ENCODE data around the gene TRIM74. TPM values are rescaled to one million over a fixed set of nuclear protein-coding genes. Genes with fewer than 3 reads are reported as not detected.
"Not testable (repeated sequence)": the region's sequence is repeated elsewhere in the genome, so short reads cannot be mapped to it uniquely, and the experiment has no call there.

The TRIM74 gene
- total RNA-seq, 1 experiment from 2014 or later = 0.26 TPM

DNA sequence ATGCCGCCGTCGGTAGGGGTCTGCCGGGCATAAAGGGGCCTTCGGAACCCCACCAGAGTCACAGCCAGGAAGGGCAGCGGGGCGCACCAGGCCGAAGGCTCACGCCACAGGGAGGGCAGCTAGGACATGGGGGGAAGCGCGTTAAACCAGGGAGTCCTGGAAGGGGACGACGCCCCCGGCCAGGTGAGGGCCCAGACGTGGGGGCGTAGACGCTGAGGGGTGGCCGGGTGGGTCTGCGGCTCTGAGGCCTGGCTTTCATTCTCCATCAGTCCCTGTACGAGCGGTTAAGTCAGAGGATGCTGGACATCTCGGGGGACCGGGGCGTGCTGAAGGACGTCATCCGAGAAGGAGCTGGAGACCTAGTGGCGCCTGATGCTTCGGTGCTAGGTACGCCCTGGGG is 422 bp upstream of the TRIM74 start:
- H3K4me2 ChIP-seq (ENCODE audit: insufficient read depth, insufficient read length, low read length); H4K5ac ChIP-seq (ENCODE audit: insufficient read length, low read depth, low read length); H3K56ac ChIP-seq (ENCODE audit: insufficient read length, low read depth, low read length); H2BK20ac ChIP-seq (ENCODE audit: low read depth, low read length, poor library complexity, severe bottlenecking); H3K4me3 Mint-ChIP-seq; H4K91ac ChIP-seq (ENCODE audit: insufficient read length, low read depth, low read length); H4K20me1 ChIP-seq (ENCODE audit: control insufficient read depth, insufficient read depth, insufficient read length); H2BK120ac ChIP-seq (ENCODE audit: low read depth, low read length, poor library complexity, severe bottlenecking); H3K4ac ChIP-seq (ENCODE audit: low read depth, low read length); H3K18ac ChIP-seq (ENCODE audit: insufficient read length, low read depth, low read length); H3K9me3 ChIP-seq (ENCODE audit: control insufficient read depth, low read depth, low read length); H3K14ac ChIP-seq (ENCODE audit: insufficient read depth, low read length); H3K23ac ChIP-seq (ENCODE audit: insufficient read length, low read depth, low read length); H3K9me3 Mint-ChIP-seq; H3K9ac ChIP-seq (ENCODE audit: extremely low read depth, insufficient read length, low read length); H2AK5ac ChIP-seq (ENCODE audit: insufficient read length, low read length); H4K8ac ChIP-seq (replicated peaks; ENCODE audit: insufficient read length, low read depth, low read length); DNase-seq; H2BK12ac ChIP-seq (ENCODE audit: insufficient read length, low read depth, low read length); H3K27me3 ChIP-seq (ENCODE audit: insufficient read depth, low read length); H2BK5ac ChIP-seq (ENCODE audit: insufficient read length, low read length); H3K23me2 ChIP-seq (ENCODE audit: insufficient read length, low read depth, low read length, poor library complexity, severe bottlenecking); H3K79me1 ChIP-seq (ENCODE audit: insufficient read depth, low read depth, low read length, poor library complexity, severe bottlenecking); H3K4me1 ChIP-seq (ENCODE audit: insufficient read depth, low read length); H2BK15ac ChIP-seq (ENCODE audit: low read depth, low read length); H3K4me1 Mint-ChIP-seq; H3K79me2 ChIP-seq (ENCODE audit: insufficient read depth, low read length); H3K27me3 Mint-ChIP-seq (ENCODE audit: low read depth); H3K27ac ChIP-seq (ENCODE audit: insufficient read length, low read depth, low read length); H3T11ph ChIP-seq (ENCODE audit: low read length); H3K27ac Mint-ChIP-seq; H2AFZ ChIP-seq (ENCODE audit: low read length); H3K36me3 Mint-ChIP-seq (ENCODE audit: insufficient read depth in 1 of 3, low read depth in 3 of 3): not testable (repeated sequence)
- WGBS (ENCODE audit: extremely low coverage, insufficient read length, low lambda C conversion rate) = no CpG with 5 or more reads among the region's 29 CpGs

DNA sequence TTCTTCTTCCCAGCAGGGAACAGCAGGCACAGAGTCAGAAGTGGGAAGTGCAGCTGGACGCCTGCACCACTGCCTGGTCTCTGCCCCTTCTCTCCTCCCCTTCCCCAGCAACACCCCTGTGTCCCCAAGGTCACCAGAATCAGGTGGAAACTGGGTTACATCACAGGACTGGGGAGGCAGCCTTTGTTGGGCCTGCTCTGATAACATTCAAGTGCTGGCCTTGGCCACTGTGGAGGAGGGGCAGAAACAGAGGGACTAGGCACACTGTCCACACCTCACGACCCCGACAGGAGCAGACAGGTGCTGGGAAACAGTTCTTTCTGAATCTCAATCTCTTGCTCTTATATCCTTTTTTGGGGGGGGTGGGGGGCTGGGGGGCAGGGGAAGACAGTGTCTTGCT is 2.4 kb downstream of the TRIM74 start:
- no CpG with 5 or more reads among the region's 3 CpGs for WGBS (ENCODE audit: extremely low coverage, insufficient read length, low lambda C conversion rate)

More for the DNA sequence above, 2.4 kb downstream of the TRIM74 start:
- not testable (repeated sequence) for H3K79me1 ChIP-seq (ENCODE audit: insufficient read depth, low read depth, low read length, poor library complexity, severe bottlenecking); H3K79me2 ChIP-seq (ENCODE audit: insufficient read depth, low read length); H2BK20ac ChIP-seq (ENCODE audit: low read depth, low read length, poor library complexity, severe bottlenecking); H2BK15ac ChIP-seq (ENCODE audit: low read depth, low read length); H3K14ac ChIP-seq (ENCODE audit: insufficient read depth, low read length); H3K27me3 Mint-ChIP-seq (ENCODE audit: low read depth); H4K20me1 ChIP-seq (ENCODE audit: control insufficient read depth, insufficient read depth, insufficient read length); H3K18ac ChIP-seq (ENCODE audit: insufficient read length, low read depth, low read length); H3K9me3 ChIP-seq (ENCODE audit: control insufficient read depth, low read depth, low read length); H3T11ph ChIP-seq (ENCODE audit: low read length); H3K4me1 Mint-ChIP-seq; H3K9me3 Mint-ChIP-seq; H2AFZ ChIP-seq (ENCODE audit: low read length); H3K23me2 ChIP-seq (ENCODE audit: insufficient read length, low read depth, low read length, poor library complexity, severe bottlenecking); H4K8ac ChIP-seq (replicated peaks; ENCODE audit: insufficient read length, low read depth, low read length); H3K4me3 Mint-ChIP-seq; H3K27me3 ChIP-seq (ENCODE audit: insufficient read depth, low read length); H3K4ac ChIP-seq (ENCODE audit: low read depth, low read length); H4K91ac ChIP-seq (ENCODE audit: insufficient read length, low read depth, low read length); H2AK5ac ChIP-seq (ENCODE audit: insufficient read length, low read length); H3K36me3 Mint-ChIP-seq (ENCODE audit: insufficient read depth in 1 of 3, low read depth in 3 of 3); H3K27ac ChIP-seq (ENCODE audit: insufficient read length, low read depth, low read length); H2BK120ac ChIP-seq (ENCODE audit: low read depth, low read length, poor library complexity, severe bottlenecking); H3K4me1 ChIP-seq (ENCODE audit: insufficient read depth, low read length); DNase-seq; H2BK5ac ChIP-seq (ENCODE audit: insufficient read length, low read length); H4K5ac ChIP-seq (ENCODE audit: insufficient read length, low read depth, low read length); H3K9ac ChIP-seq (ENCODE audit: extremely low read depth, insufficient read length, low read length); H3K23ac ChIP-seq (ENCODE audit: insufficient read length, low read depth, low read length); H3K56ac ChIP-seq (ENCODE audit: insufficient read length, low read depth, low read length); H2BK12ac ChIP-seq (ENCODE audit: insufficient read length, low read depth, low read length); H3K4me2 ChIP-seq (ENCODE audit: insufficient read depth, insufficient read length, low read length); H3K27ac Mint-ChIP-seq

All from H9 (cell line).